HepG2 (cell line): Measurements from ENCODE around the gene KRTAP4-7. TPM values are rescaled to one million over a fixed set of nuclear protein-coding genes. Genes with fewer than 3 reads are reported as not detected.

ENCODE experiments used
- ATAC-seq: fragments of 200-7000 bp; cut with Tn5 transposase; 3 replicates; pipeline ENCODE4 v1.9.1; 2020; ENCODE audit warnings: mild to moderate bottlenecking, moderate library complexity
- BruUV-seq: library from RNA; stranded (reverse); fragments of 400-500 nt; replicated peaks from 2 replicates; lab custom pipeline; 2021; lab: Mats Ljungman, UMichigan
- CTCF ChIA-PET: fragments of 300-600 bp; formaldehyde crosslinking; extraction: SDS; loops from one replicate; lab custom pipeline; 2021; ENCODE audit warnings: low total read pairs, inconsistent platforms, low intra/inter-chr PET ratio; lab: Yijun Ruan, JAX
- POLR2A ChIA-PET: fragments of 350-600 bp; sonication (Branson Sonifier 250); formaldehyde crosslinking; loops from one replicate; lab custom pipeline; 2020; ENCODE audit warnings: antibody characterized with exemption, inconsistent platforms; lab: Yijun Ruan, JAX
- DNase-seq: peaks from one replicate; pipeline ENCODE4 v3.0.0-alpha.2; 2015; ENCODE audit warnings: low spot score
- FAIRE-seq: peaks from 3 replicates; lab custom pipeline; 2011; peaks lifted over from hg19 to GRCh38; lab: Jason Lieb, UNC
- H2AFZ ChIP-seq: one replicate; pipeline ENCODE4 v1.6.1; 2011; ENCODE audit warnings: low read length, inconsistent platforms
- H3K27ac ChIP-seq: fragments of 300-600 bp; 3 replicates; pipeline ENCODE4 v1.8.0; 2011; ENCODE audit warnings: mixed run types, mild to moderate bottlenecking, mixed read lengths, low read length, inconsistent platforms; ENCODE audit not compliant: insufficient read depth; ENCODE audit errors: extremely low read length
- H3K27me3 ChIP-seq, 2 experiments: fragments of 200-600 bp in 1 of 2; 2 replicates in 1 of 2; 3 replicates in 1 of 2; pipeline versions ENCODE4 v1.6.0 to v1.8.0; 2011; ENCODE audit warnings: low read length in 2 of 2, mild to moderate bottlenecking in 2 of 2, moderate library complexity in 2 of 2, inconsistent platforms in 1 of 2; ENCODE audit not compliant: insufficient read depth in 2 of 2, control insufficient read depth in 1 of 2
- H3K36me3 ChIP-seq, 2 experiments: fragments of 200-600 bp in 1 of 2; replicated peaks in 1 of 2; 2 replicates in 1 of 2; 3 replicates in 1 of 2; pipeline versions ENCODE4 v1.5.1 to v1.8.0; 2011; ENCODE audit warnings: low read length in 2 of 2, inconsistent platforms in 1 of 2; ENCODE audit not compliant: insufficient read depth in 2 of 2, control insufficient read depth in 1 of 2
- H3K4me1 ChIP-seq: 2 replicates; pipeline ENCODE4 v1.5.1; 2012; ENCODE audit warnings: low read length, inconsistent platforms; ENCODE audit not compliant: insufficient read depth
- H3K4me2 ChIP-seq: 2 replicates; pipeline ENCODE4 v1.6.0; 2011; ENCODE audit warnings: low read depth, low read length, inconsistent platforms
- H3K4me3 ChIP-seq, 3 experiments: fragments of 200-600 bp in 1 of 3; sonication (generic), shearing (Covaris generic) in 1 of 3; replicated peaks in 1 of 3; 2 replicates each; pipeline ENCODE4 v1.5.1; 2011 to 2016; ENCODE audit warnings: low read length in 3 of 3, inconsistent platforms in 2 of 3, low read depth in 2 of 3, mild to moderate bottlenecking in 2 of 3, control low read depth in 1 of 3, mixed read lengths in 1 of 3; ENCODE audit not compliant: insufficient read depth in 1 of 3
- H3K79me2 ChIP-seq: one replicate; pipeline ENCODE4 v1.6.1; 2011; ENCODE audit warnings: low read length, inconsistent platforms; ENCODE audit not compliant: insufficient read depth
- H3K9ac ChIP-seq: 2 replicates; pipeline ENCODE4 v1.6.0; 2011; ENCODE audit warnings: mild to moderate bottlenecking, low read depth, low read length, inconsistent platforms; ENCODE audit not compliant: insufficient read depth
- H3K9me3 ChIP-seq: 2 replicates; pipeline ENCODE4 v1.5.1; 2012; ENCODE audit warnings: mild to moderate bottlenecking, low read length
- H4K20me1 ChIP-seq: 2 replicates; pipeline ENCODE4 v1.6.0; 2011; ENCODE audit warnings: inconsistent platforms, mild to moderate bottlenecking, low read length, moderate library complexity; ENCODE audit not compliant: insufficient read depth
- AGO1 ChIP-seq: fragments of 200-400 bp; formaldehyde crosslinking; IDR thresholded peaks from 2 replicates; pipeline ENCODE4 v1.6.1; 2017; ENCODE audit warnings: mild to moderate bottlenecking, low read depth, low read length, moderate library complexity; ENCODE audit not compliant: poor library complexity, severe bottlenecking
- CEBPG ChIP-seq: IDR thresholded peaks from 2 replicates; pipeline ENCODE4 v1.6.1; 2016
- KDM6A ChIP-seq: IDR thresholded peaks from 2 replicates; pipeline ENCODE4 v1.6.1; 2016; ENCODE audit warnings: low read depth
- SMAD1 ChIP-seq: sonication (generic); formaldehyde crosslinking; IDR thresholded peaks from 2 replicates; pipeline ENCODE4 v1.4.0; 2020; ENCODE audit warnings: missing genetic modification reagents, low read depth, mild to moderate bottlenecking, borderline replicate concordance
- SMARCC2 ChIP-seq: fragments of 450-650 bp; IDR thresholded peaks from 2 replicates; pipeline ENCODE4 v1.6.1; 2017; ENCODE audit warnings: antibody characterized with exemption, mild to moderate bottlenecking
- TOE1 ChIP-seq: sonication (generic); formaldehyde crosslinking; IDR thresholded peaks from 2 replicates; pipeline ENCODE4 v1.4.0; 2020; ENCODE audit warnings: mild to moderate bottlenecking, missing genetic modification reagents
- ZIK1 ChIP-seq: sonication (generic); formaldehyde crosslinking; IDR thresholded peaks from 2 replicates; pipeline ENCODE4 v1.5.0; 2020; ENCODE audit warnings: mild to moderate bottlenecking, low read depth, missing genetic modification reagents, borderline replicate concordance
- ZNF10 ChIP-seq: sonication (generic); formaldehyde crosslinking; IDR thresholded peaks from 2 replicates; pipeline ENCODE4 v1.4.0; 2020; ENCODE audit warnings: mild to moderate bottlenecking, low read depth, missing genetic modification reagents, borderline replicate concordance
- ZNF253 ChIP-seq: sonication (generic); formaldehyde crosslinking; IDR thresholded peaks from 2 replicates; pipeline ENCODE4 v1.8.0; 2022; ENCODE audit warnings: mild to moderate bottlenecking, missing genetic modification reagents, borderline replicate concordance
- WGBS: methylation state at CpG from one replicate; pipeline ENCODE4 v1.1.6; 2017; ENCODE audit warnings: low lambda C conversion rate; 5-methylcytosine and 5-hydroxymethylcytosine counted together
- in situ Hi-C: cut with HindIII; loops from 2 replicates; pipeline ENCODE4 v1.10.0; 2017; ENCODE audit warnings: low pct_unique_long_range_greater_than_20kb; ENCODE audit not compliant: extremely low pct_ligation_motif_present
- intact Hi-C: fragments of 100-400 bp; cut with micrococcal nuclease; formaldehyde crosslinking; loops from one replicate; pipeline ENCODE4 v1.10.0; 2022; ENCODE audit not compliant: unreplicated experiment
- polyA plus RNA-seq, 8 experiments: library from polyadenylated mRNA; depleted of rRNA in 3 of 8; stranded (reverse) in 7 of 8; unstranded in 1 of 8; fragments of >200 nt; fragmentation: Illumina TruSeq in 4 of 8; extraction: Trizol in 4 of 8; gene quantifications; 2 replicates each; pipeline versions ENCODE4 v1.2.1 to v1.2.3, GENCODE V29; 2011 to 2016; ENCODE audit warnings: low read depth in 4 of 8, missing spikeins in 1 of 8, mixed read lengths in 1 of 8; ENCODE audit not compliant: insufficient read depth in 1 of 8
- total RNA-seq, 5 experiments: library from RNA; depleted of rRNA; stranded (reverse); fragments of >200 nt; fragmentation: Illumina TruSeq; extraction: Trizol; gene quantifications; 2 replicates each; pipeline ENCODE4 v1.2.3, GENCODE V29; 2016; ENCODE audit warnings: low read depth in 1 of 5
- TF ChIP-seq, protein P1 (sequence below): sonication (generic); formaldehyde crosslinking; IDR thresholded peaks from 2 replicates; pipeline ENCODE4 v1.4.0; 2020; ENCODE audit warnings: mild to moderate bottlenecking, low read depth, missing genetic modification reagents
- TF ChIP-seq, protein P2 (sequence below): sonication (generic); formaldehyde crosslinking; IDR thresholded peaks from 2 replicates; pipeline ENCODE4 v1.8.1; 2022; ENCODE audit warnings: low read depth, mild to moderate bottlenecking, missing genetic modification reagents
- TF ChIP-seq, protein P3 (sequence below): sonication (generic); formaldehyde crosslinking; IDR thresholded peaks from 2 replicates; pipeline ENCODE4; 2020; ENCODE audit warnings: missing genetic modification reagents, mild to moderate bottlenecking, borderline replicate concordance
- TF ChIP-seq, protein P4 (sequence below): sonication (generic); formaldehyde crosslinking; conservative IDR thresholded peaks from 2 replicates; pipeline ENCODE4 v1.4.0; 2020; ENCODE audit warnings: missing genetic modification reagents
- TF ChIP-seq, protein P5 (sequence below): sonication (generic); formaldehyde crosslinking; IDR thresholded peaks from 2 replicates; pipeline ENCODE4 v1.8.0; 2022; ENCODE audit warnings: missing genetic modification reagents, low read depth, mild to moderate bottlenecking, borderline replicate concordance

KRTAP4-7 gene
- total and polyA plus RNA-seq, 2 of the 13 experiments (the other 11 are each of a cell fraction or from before 2014, with no cell fraction given) = not detected

DNA sequence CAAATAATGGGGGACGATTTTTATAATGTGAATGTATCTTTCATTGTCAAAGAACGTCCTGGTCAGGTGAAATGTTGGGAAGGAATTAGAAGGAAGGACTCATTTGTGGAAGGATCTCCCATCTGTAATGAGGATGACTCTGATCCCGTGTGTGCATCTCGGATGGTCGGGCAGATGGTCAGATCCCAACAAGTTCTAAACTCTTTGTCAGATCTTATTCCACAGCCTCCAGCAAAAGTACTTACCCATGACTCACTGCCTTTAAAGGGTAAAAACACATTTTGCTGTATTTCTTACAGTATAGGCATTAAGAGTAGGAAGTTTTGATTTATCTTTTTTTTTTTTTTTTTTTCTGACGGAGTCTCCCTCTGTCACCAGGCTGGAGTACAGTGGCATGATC, 14.5 kb downstream of the KRTAP4-7 start:
- FAIRE-seq = no peak
- Histone ChIP-seq H3K4me1 (no peaks in the 10 kb centered on the region), H3K27me3 (peaks cover 0 to 11% of the 10 kb centered on the region in 2 experiments; a peak in 2 of 5 replicates), H4K20me1 (no peaks in the 10 kb centered on the region), H3K4me3 (no peak overlapping the region), H3K4me2 (no peak overlapping the region), H3K36me3 (no peaks in the 10 kb centered on the region), H2AFZ (no peak overlapping the region), H3K9me3 (no peaks in the 10 kb centered on the region), H3K79me2 (no peaks in the 10 kb centered on the region), H3K27ac (no peak overlapping the region), H3K9ac (no peak overlapping the region)
- in situ Hi-C loops (no loop called here), intact Hi-C loops (no loop called here)
- ChIA-PET CTCF (no interaction called here), POLR2A (no interaction called here)
- BruUV-seq = no TSS peak
- 23% methylated on average over 6 of the region's 6 CpGs for WGBS
- no peak for ATAC-seq
- DNase-seq = no peak
- no peak for TF ChIP-seq SMAD1 (CRISPR knock-in tag)
- TF ChIP-seq SMARCC2 = no peak
- no peak for TF ChIP-seq AGO1
- TF ChIP-seq TOE1 (CRISPR knock-in tag) = no peak
- no peak for TF ChIP-seq ZNF10 (CRISPR knock-in tag)
- TF ChIP-seq, protein P1, sequence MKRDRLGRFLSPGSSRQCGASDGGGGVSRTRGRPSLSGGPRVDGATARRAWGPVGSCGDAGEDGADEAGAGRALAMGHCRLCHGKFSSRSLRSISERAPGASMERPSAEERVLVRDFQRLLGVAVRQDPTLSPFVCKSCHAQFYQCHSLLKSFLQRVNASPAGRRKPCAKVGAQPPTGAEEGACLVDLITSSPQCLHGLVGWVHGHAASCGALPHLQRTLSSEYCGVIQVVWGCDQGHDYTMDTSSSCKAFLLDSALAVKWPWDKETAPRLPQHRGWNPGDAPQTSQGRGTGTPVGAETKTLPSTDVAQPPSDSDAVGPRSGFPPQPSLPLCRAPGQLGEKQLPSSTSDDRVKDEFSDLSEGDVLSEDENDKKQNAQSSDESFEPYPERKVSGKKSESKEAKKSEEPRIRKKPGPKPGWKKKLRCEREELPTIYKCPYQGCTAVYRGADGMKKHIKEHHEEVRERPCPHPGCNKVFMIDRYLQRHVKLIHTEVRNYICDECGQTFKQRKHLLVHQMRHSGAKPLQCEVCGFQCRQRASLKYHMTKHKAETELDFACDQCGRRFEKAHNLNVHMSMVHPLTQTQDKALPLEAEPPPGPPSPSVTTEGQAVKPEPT = no peak
- TF ChIP-seq, protein P2, sequence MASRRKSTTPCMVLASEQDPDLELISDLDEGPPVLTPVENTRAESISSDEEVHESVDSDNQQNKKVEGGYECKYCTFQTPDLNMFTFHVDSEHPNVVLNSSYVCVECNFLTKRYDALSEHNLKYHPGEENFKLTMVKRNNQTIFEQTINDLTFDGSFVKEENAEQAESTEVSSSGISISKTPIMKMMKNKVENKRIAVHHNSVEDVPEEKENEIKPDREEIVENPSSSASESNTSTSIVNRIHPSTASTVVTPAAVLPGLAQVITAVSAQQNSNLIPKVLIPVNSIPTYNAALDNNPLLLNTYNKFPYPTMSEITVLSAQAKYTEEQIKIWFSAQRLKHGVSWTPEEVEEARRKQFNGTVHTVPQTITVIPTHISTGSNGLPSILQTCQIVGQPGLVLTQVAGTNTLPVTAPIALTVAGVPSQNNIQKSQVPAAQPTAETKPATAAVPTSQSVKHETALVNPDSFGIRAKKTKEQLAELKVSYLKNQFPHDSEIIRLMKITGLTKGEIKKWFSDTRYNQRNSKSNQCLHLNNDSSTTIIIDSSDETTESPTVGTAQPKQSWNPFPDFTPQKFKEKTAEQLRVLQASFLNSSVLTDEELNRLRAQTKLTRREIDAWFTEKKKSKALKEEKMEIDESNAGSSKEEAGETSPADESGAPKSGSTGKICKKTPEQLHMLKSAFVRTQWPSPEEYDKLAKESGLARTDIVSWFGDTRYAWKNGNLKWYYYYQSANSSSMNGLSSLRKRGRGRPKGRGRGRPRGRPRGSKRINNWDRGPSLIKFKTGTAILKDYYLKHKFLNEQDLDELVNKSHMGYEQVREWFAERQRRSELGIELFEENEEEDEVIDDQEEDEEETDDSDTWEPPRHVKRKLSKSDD (CRISPR knock-in tag) = no peak
- TF ChIP-seq, protein P3, sequence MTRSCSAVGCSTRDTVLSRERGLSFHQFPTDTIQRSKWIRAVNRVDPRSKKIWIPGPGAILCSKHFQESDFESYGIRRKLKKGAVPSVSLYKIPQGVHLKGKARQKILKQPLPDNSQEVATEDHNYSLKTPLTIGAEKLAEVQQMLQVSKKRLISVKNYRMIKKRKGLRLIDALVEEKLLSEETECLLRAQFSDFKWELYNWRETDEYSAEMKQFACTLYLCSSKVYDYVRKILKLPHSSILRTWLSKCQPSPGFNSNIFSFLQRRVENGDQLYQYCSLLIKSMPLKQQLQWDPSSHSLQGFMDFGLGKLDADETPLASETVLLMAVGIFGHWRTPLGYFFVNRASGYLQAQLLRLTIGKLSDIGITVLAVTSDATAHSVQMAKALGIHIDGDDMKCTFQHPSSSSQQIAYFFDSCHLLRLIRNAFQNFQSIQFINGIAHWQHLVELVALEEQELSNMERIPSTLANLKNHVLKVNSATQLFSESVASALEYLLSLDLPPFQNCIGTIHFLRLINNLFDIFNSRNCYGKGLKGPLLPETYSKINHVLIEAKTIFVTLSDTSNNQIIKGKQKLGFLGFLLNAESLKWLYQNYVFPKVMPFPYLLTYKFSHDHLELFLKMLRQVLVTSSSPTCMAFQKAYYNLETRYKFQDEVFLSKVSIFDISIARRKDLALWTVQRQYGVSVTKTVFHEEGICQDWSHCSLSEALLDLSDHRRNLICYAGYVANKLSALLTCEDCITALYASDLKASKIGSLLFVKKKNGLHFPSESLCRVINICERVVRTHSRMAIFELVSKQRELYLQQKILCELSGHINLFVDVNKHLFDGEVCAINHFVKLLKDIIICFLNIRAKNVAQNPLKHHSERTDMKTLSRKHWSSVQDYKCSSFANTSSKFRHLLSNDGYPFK (CRISPR knock-in tag) = no peak
- no peak for TF ChIP-seq KDM6A (CRISPR knock-in tag)
- TF ChIP-seq CEBPG = no peak
- no peak for TF ChIP-seq ZNF253 (CRISPR knock-in tag)
- TF ChIP-seq, protein P4, sequence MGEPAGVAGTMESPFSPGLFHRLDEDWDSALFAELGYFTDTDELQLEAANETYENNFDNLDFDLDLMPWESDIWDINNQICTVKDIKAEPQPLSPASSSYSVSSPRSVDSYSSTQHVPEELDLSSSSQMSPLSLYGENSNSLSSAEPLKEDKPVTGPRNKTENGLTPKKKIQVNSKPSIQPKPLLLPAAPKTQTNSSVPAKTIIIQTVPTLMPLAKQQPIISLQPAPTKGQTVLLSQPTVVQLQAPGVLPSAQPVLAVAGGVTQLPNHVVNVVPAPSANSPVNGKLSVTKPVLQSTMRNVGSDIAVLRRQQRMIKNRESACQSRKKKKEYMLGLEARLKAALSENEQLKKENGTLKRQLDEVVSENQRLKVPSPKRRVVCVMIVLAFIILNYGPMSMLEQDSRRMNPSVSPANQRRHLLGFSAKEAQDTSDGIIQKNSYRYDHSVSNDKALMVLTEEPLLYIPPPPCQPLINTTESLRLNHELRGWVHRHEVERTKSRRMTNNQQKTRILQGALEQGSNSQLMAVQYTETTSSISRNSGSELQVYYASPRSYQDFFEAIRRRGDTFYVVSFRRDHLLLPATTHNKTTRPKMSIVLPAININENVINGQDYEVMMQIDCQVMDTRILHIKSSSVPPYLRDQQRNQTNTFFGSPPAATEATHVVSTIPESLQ (CRISPR knock-in tag) = no peak
- TF ChIP-seq ZIK1 (CRISPR knock-in tag) = no peak
- TF ChIP-seq, protein P5, sequence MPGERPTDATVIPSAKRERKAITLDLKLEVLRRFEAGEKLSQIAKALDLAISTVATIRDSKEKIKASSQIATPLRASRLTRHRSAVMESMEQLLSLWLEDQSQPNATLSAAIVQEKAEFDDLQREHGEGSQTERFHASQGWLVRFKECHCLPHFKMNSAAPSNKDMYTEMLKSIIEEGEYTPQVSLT (CRISPR knock-in tag) = no peak
